ENCODE data around the gene BTD.
A peak's percentile ranks its signal among the peaks of the same experiment; 100 is the strongest.

BTD gene

DNA sequence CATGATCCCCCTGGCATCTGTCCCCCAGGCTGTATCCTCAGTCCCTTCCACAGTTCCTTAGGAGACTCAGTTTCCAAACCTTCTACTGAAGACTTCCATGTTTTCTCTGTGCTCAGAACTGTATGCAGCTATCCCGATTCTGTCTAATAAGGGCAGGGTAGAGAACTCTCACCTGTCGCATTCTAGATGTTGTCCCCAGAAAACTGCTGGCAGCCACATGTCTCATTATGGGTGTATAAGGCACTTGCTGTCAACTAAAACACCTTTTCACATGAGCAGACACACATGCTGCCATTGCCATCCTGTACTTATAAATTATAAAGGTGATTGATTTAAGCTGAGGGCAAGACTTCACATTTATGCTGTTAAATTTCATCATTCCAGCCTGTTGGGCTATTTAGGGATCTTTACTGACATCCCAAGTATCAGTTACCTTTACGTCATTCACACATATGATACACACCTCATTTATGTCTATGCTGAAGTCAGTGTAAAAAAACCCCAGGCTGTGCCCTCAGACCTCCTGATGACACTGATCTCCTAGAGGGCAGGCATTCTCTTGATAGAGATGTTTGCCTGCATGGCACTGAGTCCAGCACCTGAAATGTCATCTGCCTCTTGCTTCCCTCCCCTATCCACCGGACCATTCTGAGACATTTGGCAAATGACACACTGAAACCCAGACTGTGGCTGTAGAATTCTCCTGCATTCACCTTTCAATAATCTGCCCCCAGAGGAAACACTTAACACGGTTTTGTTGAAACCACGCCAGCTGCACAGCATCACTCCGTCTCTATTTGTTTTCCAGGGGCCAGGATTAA, 35.8 kb downstream of the BTD start:
- no peak for DNase-seq

DNA sequence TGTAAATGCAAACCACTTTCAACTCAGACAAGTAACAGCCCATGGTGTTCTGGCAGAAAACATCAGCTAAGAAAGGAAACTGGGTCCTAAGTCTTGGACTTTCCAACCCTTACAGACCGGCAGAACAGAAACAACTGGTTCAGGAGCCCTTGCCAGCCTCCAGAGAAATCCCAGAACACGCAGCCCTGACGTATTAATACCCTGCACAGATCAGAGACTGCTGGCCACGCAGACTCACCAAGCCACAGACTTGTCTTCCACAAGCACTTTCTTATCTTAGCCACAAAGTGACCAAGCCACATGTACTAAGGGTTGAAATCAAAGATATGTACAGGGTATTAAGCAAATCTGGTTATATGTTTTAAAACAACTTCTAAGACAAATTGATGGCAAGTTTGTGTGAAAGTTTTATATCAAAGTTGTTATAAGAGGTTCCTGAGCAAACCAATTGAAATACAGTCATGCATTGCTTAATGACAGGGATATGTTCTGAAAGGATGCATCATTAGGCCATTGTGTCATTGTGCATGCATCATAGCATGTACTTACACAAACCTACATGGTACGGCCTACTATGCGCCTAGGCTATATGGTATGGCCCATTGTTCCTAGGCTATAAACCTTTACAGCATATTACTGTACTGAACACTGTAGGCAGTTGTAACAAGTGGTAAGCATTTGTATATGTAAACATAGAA, 36.8 kb downstream of the BTD start:
- DNase-seq = no peak

DNA sequence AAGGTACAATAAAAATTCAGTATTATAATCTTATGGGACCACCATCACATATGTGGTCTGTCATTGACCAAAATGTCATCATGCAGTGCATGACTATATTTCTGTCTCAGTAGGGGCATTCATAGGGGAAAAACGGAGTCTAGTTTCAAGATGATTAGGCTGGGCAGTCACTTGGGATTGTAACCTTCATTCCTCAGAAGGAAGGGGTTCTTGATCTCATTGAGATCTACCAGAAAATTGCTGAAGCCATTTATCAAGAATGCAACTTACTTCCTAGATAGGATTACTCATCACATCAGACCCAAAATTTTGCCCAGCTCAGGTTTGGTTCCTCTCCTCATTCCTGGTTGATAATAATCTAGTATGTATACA, 37.3 kb downstream of the BTD start:
- no peak for DNase-seq

DNA sequence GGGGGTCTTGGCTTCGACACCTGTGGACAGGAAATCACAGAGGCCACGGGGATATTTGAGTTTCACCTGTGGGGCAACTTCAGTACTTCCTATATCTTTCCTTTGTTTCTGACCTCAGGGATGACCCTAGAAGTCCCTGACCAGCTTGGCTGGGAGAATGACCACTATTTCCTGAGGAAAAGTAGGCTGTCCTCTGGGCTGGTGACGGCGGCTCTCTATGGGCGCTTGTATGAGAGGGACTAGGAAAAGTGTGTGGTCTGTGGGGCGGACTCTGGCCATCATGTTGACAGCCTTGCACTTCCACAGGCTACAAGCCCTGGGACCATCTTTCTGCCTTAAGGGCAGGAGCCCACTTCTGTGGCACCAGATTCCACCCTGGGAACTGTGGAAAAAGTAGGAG, 43.7 kb downstream of the BTD start:
- DNase-seq = no peak

GRCh38 chr3:15645740-15646501, 44.4 kb downstream of the BTD start:
- no peak for DNase-seq

GRCh38 chr3:15646851-15647511, 45.4 kb downstream of the BTD start:
- DNase-seq = no peak

- DNase-seq = peak; percentile 70
Observed at GRCh38 chr3:15647611-15648167, 46.1 kb downstream of the BTD start.

GRCh38 chr3:15649341-15649740, 47.8 kb downstream of the BTD start:
- no peak for DNase-seq

- no peak for DNase-seq
Observed at GRCh38 chr3:15649858-15650257, 48.3 kb downstream of the BTD start.

GRCh38 chr3:15651396-15651795, 49.9 kb downstream of the BTD start:
- DNase-seq = no peak

DNA sequence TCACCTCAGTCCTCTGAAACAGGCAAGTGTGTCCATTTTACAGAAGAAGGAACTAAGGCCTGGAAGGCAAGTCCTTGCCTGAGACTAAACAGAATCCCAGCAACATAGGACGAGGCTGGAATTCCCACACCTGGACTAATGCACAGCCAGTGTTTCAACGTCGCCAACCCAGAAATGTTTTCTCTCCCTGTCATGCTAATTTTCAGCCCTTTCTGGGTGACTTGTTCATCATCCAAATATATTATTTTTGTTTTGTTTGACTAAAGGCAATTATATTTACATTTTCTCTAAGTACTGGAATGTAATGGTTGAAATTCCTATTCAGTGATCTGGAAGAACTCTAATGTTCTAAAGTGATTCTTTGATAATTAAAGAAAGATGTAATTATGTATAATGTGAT, 51.8 kb downstream of the BTD start:
- no peak for DNase-seq

DNA sequence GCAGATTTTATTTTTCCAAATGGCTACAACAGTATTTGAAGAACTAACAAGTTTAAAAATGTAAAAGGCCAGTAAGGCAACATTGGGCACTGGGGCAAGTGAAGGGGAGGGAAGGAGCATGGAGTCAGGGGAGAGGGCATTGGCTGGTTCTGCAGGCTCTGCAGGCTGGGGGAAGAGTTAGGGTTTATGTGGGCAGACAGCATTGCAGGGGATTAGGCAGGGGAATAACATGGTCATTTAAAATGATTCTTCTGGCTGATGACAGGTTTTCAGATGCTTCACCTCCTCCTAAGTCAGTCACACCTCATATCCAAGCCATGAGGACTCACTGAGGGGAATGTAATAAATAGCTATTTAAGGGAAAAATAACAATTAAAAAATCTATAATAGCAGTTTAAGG, 52.6 kb downstream of the BTD start:
- DNase-seq = no peak

DNA sequence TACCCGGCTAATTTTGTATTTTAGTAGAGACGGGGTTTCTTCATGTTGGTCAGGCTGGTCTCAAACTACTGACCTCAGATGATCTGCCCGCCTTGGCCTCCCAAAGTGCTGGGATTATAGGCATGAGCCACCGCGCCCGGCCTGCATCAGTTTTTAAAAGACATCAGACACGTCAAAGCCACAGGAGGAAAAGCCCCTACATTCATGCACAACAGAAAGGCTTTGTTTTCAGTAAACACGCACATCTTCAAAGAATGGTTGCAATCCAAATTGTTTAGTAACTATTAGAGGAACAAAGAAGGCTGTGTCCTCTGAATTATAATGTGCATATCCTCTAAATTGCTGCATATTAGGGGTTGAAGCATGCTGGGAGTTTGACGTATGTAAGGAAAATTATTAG, 53.3 kb downstream of the BTD start:
- no peak for DNase-seq

DNA sequence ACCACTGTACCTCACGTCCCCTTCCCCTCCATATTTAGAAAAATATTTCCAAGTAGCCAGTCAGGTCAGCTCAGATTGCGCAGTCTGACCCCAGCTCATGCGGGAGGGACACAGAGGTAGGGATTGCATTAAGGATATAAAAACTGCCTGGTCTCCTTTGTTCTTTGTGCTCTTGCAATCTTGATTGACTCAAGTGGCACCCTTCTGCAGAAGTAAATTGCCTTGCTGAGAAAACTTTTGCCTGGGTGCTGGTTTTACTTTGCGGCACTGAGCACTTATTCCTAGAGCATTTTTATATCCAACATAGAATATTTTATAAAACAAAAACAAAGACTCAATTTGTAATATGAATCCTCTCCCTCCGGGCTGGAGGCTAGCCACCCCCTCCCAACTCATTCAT, 54.8 kb downstream of the BTD start:
- no peak for DNase-seq

DNA sequence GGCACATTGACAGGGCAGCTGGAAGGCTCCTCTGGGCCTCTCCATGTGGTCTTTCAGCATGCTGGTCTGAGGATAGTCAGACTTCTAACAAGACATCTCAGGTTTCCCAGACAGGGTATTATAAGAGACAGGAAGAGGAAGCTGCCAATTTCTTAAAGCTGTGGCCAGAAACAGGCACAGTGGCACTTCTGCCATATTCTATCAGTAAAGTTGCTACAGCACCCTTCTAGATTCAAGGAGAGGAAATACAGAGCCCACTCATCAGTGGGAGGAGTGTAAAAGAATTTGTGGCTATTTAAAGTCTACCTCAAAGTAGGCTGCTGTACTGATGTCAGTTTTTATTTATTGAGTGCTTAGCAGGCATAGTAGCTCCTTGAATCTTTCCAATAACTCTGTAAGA, 55.5 kb downstream of the BTD start:
- no peak for DNase-seq

DNA sequence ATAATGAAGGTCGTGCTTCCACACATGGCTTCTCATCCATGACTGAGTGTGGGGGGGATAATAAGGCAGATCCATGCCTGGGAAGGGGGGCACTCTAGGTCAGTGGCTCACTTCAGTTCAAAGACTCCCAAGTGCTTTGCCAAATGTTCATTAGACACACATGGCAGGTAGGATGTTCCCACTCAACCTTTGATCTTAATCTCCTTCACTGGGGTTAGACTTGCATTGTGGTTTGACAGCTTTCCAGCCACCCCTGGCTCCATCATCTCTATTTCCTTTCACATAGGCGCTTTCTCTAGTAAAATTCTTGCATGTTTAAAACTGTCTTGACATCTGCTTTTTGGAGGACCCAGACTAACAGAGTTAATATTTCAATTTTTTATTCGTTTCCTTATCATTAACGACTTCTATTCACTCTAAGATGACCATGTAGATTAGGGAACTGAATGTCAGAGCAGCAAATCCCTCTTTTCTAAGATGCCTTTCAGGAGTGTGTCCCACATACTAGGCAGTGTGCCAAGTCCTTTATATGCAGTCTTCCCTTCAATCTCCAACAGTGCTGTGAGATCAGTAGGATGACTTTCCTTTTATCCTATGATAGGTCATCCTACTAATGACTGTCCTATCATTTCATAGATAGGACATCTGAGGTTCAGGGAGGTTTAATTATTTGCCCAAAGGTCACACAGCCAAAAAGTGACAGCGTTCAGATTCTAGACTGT, 57.9 kb downstream of the BTD start:
- no peak for DNase-seq

GRCh38 chr3:15660055-15660935, 58.8 kb downstream of the BTD start:
- no peak for DNase-seq

GRCh38 chr3:15664144-15664543, 62.6 kb downstream of the BTD start:
- no peak for DNase-seq

DNA sequence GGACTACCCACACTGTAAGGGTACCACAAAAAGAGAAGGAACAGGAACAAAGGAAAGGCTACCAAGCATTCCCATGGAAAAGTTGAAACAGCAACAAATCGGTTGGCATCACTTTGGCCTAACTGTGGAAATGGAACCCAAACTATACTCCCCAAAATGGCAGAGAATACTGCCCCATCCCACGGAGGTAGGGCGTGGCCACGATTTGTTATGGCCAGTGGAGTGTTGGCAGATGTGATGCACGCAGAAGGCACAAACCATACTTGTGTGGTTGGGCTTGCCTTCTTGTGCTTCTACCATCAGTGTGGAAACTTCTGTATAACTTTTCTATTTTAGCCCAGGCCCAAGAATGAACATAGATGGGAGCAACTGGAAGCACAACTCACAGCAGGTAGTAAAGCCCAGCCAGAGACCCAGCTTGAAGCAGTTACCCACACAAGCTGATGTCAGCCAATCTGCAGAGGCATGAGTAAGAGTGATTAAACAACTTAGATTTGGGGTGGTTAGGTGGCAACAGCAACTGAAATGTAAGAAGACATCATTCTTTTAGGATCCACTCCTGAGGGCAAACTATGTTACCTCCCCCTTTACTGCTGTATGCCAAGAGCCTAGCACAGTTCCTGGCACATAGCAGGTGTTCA, 64.1 kb downstream of the BTD start:
- no peak for DNase-seq

GRCh38 chr3:15666277-15666676, 64.7 kb downstream of the BTD start:
- DNase-seq = no peak

DNA sequence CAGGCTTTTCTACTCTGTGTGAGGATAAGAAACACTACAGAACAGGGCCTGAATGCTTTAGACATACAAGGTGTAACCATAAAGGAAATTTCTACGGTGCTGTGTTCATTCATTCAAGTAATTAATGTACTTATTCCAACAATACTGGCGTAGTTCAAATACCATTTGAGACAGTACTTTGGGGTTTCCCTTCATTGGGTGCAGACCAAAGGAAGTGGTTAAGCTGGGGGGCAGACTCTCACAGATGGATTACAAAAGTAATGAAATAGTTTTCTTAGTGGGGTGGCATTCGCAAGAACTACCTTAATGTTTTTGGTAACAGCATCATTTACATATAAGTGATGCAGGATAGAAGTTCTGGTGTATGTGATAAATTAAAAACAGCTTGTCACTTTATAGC, 65.9 kb downstream of the BTD start:
- DNase-seq = peak; percentile 67

Data from CD4-positive, alpha-beta T cell treated with Interleukin-17A for 1 hour (primary cell).